ENCODE results near the gene ELF4.

The ELF4 gene

GRCh38 chrX:130083656-130084382, 26.5 kb downstream of the ELF4 start:
- CTCF ChIA-PET, result interaction anchor here (1.3 kb wide), 1 partner anchor 109 kb away, joined by 3 read pairs; no protein-coding TSS in a partner anchor
- POLR2A ChIA-PET, result no interaction called here
- no peak overlapping the region for H3K4me3 ChIP-seq (ENCODE audit: low read depth, low read length)
- TF ChIP-seq CTCF (IDR thresholded peaks at IDR 0.05; ENCODE audit: insufficient read depth, low read length, missing control alignments), result no peak
- no peak for DNase-seq (ENCODE audit: low read depth, low spot score)

DNA sequence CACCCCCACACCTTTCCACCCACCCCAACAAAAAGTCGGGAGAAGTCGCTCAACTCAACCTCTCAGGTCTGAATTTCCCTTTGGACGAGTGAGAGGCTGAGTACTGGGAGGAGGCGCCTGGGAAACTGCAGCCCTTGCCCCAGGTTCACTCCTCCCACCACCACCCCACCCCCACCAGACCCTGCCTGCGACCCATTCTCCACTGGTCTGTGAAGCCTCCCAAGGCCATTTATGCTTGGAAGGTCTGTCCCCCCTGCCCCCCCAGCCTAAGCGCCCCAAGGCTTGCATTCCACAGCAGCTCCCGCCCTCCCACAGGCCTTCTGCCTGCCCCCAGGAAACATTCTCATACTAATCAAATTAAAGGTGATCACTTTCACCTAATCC, 27.2 kb downstream of the ELF4 start:
- ChIA-PET POLR2A (no interaction called here), CTCF (no interaction called here)
- H3K4me3 ChIP-seq (ENCODE audit: low read depth, low read length), result no peak overlapping the region
- no peak for TF ChIP-seq CTCF (IDR thresholded peaks at IDR 0.05; ENCODE audit: insufficient read depth, low read length, missing control alignments)
- no peak for DNase-seq (ENCODE audit: low read depth, low spot score)

GRCh38 chrX:130082244-130083106, 27.8 kb downstream of the ELF4 start:
- POLR2A ChIA-PET, result no interaction called here
- no peak overlapping the region for H3K4me3 ChIP-seq (ENCODE audit: low read depth, low read length)
- TF ChIP-seq CTCF (IDR thresholded peaks at IDR 0.05; ENCODE audit: insufficient read depth, low read length, missing control alignments), result peak; percentile 4
- DNase-seq (ENCODE audit: low read depth, low spot score), result no peak
- CTCF ChIA-PET, result interaction anchor here (1.5 to 5.6 kb wide), 2 partner anchors 13 to 110 kb away, joined by 6 to 143 read pairs; no protein-coding TSS in a partner anchor

GRCh38 chrX:130081421-130082045, 28.8 kb downstream of the ELF4 start:
- DNase-seq (ENCODE audit: low read depth, low spot score), result no peak
- ChIA-PET CTCF (interaction anchor here (1.2 to 5.6 kb wide), 7 partner anchors 10 to 111 kb away, joined by 3 to 143 read pairs (median 8); no protein-coding TSS in a partner anchor), POLR2A (no interaction called here)
- TF ChIP-seq CTCF (IDR thresholded peaks at IDR 0.05; ENCODE audit: insufficient read depth, low read length, missing control alignments), result no peak
- no peak overlapping the region for H3K4me3 ChIP-seq (ENCODE audit: low read depth, low read length)

- no peak overlapping the region for H3K4me3 ChIP-seq (ENCODE audit: low read depth, low read length)
- TF ChIP-seq CTCF (IDR thresholded peaks at IDR 0.05; ENCODE audit: insufficient read depth, low read length, missing control alignments), result no peak
- DNase-seq (ENCODE audit: low read depth, low spot score), result no peak
- ChIA-PET CTCF (interaction anchor here (1.2 to 5.6 kb wide), 13 partner anchors 9 to 112 kb away, joined by 3 to 143 read pairs (median 6); no protein-coding TSS in a partner anchor), POLR2A (no interaction called here)
Observed at GRCh38 chrX:130080791-130081367, 29.4 kb downstream of the ELF4 start.

All from AG04449 (cell line).